ENCODE results near the gene KIF9.
A peak's percentile ranks its signal among the peaks of the same experiment; 100 is the strongest.
"Not testable (repeated sequence)": the region's sequence is repeated elsewhere in the genome, so short reads cannot be mapped to it uniquely, and the experiment has no call there.

KIF9 gene

GRCh38 chr3:47295976-47296375 lies 13.4 kb upstream of the KIF9 start:
- DNase-seq (ENCODE audit: insufficient read length, low spot score) = no peak
- peak; percentile 33 for FAIRE-seq

- DNase-seq (ENCODE audit: insufficient read length, low spot score) = no peak
- FAIRE-seq = no peak
These were observed 12.7 kb upstream of the KIF9 start for GRCh38 chr3:47295322-47295721.

DNA sequence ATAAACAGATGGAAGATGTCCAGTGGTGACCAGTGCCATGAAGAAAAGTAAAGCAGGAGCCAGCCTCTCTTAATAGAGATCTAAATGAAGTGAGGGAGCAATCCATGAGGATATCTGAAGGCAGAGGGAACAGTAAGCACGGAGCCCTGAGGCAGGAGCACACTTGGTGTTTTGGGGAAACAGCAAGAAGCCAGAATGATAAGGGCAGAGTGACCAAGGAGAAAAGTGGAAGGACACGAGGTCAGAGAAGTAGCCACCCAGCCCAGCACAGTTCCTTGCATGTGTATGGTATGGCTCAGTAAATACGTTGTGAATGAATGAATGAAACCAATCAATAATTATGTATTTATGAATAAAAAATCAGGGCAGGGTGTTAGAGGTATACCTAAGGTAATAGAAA lies 11.8 kb upstream of the KIF9 start:
- DNase-seq (ENCODE audit: insufficient read length, low spot score) = no peak
- FAIRE-seq = no peak

GRCh38 chr3:47293822-47294221 lies 11.2 kb upstream of the KIF9 start:
- FAIRE-seq = peak; percentile 75
- no peak for DNase-seq (ENCODE audit: insufficient read length, low spot score)

DNA sequence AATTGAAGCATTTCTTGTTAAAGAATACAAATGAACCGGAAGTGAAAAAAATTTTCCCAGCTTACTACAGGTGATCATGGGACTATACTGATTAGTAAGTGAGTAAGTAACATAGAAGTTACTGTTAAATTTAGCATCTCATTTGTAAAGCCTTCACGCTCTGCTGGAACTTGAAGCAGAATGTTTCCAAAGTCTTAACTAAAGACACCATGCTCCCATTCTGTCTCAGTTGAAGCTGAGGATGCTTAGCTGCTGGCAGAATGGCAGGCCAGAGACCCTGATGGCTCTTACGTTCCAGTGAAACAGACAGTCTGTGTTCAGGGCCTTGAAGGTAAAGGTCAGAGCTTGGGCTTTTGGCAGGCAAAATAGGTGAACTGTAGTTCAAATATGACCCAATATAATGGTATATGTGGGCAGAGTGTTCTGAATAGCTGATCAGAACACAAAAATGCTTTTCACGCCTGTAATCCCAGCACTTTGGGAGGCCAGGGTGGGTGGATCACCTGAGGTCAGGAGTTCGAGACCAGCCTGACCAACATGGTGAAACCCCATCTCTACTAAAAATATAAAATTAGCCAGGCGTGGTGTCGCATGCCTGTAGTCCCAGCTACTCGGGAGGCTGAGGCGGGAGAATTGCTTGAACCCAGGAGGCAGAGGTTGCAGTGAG lies 9.3 kb upstream of the KIF9 start:
- not testable (repeated sequence) for DNase-seq (ENCODE audit: insufficient read length, low spot score)
- peak; percentile 64 for FAIRE-seq

DNA sequence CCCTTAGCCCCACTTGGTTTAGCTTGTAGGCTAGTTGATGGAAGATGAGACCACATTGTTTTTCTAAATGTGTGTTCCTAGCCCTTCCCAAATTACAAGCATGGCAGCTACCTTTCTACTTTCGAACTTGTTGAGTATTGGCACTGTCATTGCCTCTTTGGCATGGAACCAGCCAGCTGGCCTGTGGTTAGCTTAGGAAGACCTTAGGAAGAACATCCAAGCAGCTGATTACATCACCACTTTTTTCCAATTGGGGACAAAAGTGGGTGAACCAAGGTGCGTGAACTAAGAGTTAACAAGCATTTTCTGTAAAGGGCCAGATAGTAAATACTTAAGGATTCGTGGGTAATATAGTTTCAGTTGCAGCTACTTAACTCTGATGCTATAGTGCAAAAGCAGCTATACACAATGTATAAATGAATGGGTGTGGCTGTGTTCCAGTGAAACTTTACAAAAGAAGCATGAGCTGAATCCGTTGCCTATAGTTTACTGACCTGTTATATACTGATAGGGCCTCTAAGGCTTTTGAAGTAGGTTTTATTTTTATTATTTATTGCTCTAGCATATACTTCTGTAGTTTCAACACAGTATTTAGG lies 8.7 kb upstream of the KIF9 start:
- no peak for DNase-seq (ENCODE audit: insufficient read length, low spot score)
- peak; percentile 70 for FAIRE-seq

DNA sequence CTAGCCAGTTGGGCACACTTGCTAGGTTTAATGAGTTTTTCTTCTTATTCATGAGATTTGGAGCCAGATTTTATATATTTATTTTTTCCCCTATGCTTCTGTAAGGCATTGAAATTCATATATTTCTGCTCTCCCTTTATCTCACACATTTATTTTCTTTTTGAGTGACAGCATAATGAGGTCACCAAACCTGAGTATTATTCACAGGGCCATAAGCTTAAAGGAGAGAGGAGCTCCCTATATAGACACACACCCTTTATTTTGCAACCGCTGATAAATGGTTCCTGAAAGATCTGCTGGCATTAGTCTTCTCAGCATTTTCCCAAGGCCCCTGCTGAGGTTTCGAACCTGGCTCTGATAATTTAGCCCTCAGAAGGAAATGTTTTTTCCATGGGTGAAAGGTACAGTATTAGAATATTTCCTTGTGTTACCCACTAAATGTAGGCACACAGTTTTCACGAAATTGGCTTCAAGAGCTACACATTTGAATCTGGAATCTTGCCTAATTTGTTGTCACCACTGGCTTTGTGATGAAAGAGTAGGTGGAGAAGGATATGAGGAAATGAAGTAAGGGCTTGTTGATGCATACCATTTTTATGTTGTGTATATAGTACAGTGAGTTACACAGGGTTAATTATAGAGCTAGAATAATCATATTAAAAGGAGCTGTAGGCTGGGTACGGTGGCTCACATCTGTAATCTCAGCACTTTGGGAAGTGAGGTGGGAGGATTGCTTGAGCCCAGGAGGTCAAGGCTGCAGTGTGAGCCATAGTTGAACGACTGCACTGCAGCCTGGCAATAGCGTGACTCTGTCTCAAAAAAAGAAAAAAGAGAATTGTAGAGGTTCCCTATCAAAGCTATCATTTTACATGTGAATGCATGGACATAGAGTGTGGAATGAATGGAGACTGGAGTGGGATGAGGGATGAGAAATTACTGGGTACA lies 6.6 kb upstream of the KIF9 start:
- DNase-seq (ENCODE audit: insufficient read length, low spot score) = no peak
- FAIRE-seq = no peak

GRCh38 chr3:47283591-47284364 lies 1.2 kb upstream of the KIF9 start:
- peak; percentile 89 for FAIRE-seq
- no peak for DNase-seq (ENCODE audit: insufficient read length, low spot score)

DNA sequence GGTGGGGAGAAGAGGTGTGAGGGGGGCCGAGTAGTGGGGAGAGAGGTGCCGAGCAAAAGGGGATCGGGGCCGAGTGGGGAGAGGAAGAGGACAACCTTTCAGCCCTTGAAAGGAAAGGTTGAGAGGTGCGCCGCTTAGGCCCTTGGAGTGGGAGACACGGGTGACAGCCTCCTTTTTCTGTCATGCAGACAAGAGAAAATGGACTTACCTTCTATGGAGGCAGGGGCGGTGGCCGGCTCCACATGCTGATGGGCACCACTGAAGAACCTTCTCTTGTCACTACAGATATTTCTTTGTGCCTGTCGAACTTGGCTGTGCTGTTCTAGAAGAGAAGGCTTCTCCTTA lies 566 bp upstream of the KIF9 start:
- FAIRE-seq (no peak), DNase-seq (ENCODE audit: insufficient read length, low spot score) (no peak)

DNA sequence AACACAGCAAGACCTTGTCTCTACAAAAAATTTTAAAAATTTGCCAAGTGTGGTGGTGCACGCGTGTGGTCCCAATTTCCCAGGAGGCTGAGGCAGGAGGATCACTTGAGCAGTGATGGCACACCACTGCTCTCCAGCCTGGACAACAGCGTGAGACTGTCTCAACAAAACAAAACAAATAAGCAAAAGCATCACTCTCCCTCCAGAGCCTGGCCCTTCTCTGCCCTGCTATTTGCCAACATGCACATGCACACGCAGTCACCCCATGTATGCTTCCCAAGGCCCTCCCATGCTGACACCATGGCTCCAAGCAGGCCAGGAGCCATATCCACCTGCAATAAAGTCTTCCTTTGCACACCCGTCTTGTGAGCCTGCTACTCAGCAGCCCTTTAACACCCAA lies 2.1 kb downstream of the KIF9 start:
- no peak for FAIRE-seq
- DNase-seq (ENCODE audit: insufficient read length, low spot score) = no peak

DNA sequence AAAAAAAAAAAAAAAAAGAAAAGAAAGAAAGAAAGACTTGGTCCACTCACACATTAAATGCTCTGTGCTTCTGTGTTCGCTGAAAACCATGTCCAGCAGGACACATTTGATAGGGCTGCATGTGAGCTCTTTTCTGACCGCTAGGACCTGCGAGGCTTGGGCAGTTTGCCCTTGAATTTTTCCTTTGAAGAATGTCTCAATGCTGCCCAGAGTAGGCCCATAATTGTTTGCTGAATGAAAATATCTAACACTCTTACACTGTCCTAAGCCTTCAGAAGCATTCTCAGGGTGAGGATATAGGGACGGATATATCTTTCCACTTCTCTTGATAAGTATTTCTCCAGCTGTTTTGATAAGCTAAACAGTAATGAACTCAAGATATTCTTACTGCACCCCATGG lies 6.0 kb downstream of the KIF9 start:
- FAIRE-seq (no peak), DNase-seq (ENCODE audit: insufficient read length, low spot score) (no peak)

DNA sequence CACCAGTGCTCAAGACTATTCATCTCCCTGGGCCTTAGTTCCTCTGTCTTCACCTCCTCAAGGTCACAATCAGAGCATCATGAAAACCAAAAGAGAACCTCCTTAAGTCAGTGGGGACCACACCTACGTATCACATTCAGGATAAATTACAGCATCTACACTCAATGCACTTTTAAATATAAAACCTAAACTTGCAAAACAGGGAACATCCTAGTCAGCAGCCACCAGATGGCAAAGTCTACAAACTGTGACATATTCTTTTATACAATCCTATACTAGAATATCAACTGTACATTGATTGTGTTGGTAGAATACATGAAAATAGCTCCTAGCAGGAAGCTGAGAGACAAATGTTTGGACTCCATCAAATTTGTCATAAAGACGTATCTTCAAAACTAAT lies 7.9 kb downstream of the KIF9 start:
- FAIRE-seq (no peak), DNase-seq (ENCODE audit: insufficient read length, low spot score) (no peak)

DNA sequence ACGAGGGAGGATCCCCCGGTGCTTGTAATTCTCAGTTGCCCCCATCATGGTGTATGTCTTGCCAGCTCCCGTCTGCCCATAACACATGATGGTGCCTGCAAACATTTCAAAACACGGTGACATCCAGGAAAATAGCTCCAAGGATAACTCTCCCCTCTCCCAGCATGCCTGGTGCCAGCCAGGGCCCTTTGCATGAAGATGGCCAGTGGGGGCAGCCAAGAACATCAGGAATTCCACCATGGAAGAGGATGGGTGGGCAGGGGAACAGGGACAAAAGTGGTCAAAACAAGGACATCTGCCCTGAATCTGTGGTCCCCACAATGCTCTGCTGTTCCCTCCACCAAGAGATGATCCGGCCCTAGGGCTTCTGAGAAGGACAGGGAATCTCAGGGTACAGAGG lies 9.0 kb downstream of the KIF9 start:
- FAIRE-seq = no peak
- DNase-seq (ENCODE audit: insufficient read length, low spot score) = no peak

- FAIRE-seq (no peak), DNase-seq (ENCODE audit: insufficient read length, low spot score) (no peak)
These were observed 12.1 kb downstream of the KIF9 start for GRCh38 chr3:47270526-47270925.

GRCh38 chr3:47267490-47267824 lies 15.1 kb downstream of the KIF9 start:
- DNase-seq (ENCODE audit: insufficient read length, low spot score) = no peak
- FAIRE-seq = no peak

DNA sequence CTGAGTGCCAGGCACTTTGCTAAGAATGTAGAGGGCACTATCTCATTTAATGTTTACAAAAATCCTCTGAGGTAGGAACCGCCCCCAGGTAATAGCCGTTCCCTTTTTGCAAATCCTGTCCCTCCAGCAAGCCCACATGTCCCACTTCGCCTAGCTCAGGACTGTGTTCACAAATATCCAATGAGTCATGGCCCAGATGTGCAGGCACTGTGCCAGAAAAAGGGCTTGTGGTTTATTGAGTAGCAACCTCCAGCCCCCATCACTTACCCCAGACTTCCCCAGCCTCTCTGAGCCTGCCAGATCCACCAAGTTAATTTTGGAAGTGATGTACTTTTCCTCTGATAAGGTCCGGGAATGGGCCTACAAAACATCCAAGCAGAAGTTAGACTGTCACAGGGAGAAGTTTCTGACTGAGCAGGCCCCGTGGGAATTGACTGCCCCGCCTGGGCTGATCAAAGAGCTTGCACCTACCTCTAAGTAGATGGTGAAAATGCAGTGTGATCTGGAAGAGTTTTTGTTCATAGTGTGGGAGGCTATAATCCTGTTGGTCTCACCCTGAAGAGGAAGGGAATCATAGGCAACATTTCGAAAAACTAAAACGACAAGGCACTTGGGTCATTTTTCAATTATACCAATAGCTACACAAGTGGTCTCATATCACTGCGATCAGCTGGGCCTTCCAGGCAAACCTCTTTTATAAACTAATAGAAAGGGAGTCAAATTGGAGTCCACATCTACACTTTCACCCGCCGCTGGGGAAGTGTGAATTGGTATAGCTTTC lies 15.7 kb downstream of the KIF9 start:
- FAIRE-seq (peak; percentile 42), DNase-seq (ENCODE audit: insufficient read length, low spot score) (no peak)

DNA sequence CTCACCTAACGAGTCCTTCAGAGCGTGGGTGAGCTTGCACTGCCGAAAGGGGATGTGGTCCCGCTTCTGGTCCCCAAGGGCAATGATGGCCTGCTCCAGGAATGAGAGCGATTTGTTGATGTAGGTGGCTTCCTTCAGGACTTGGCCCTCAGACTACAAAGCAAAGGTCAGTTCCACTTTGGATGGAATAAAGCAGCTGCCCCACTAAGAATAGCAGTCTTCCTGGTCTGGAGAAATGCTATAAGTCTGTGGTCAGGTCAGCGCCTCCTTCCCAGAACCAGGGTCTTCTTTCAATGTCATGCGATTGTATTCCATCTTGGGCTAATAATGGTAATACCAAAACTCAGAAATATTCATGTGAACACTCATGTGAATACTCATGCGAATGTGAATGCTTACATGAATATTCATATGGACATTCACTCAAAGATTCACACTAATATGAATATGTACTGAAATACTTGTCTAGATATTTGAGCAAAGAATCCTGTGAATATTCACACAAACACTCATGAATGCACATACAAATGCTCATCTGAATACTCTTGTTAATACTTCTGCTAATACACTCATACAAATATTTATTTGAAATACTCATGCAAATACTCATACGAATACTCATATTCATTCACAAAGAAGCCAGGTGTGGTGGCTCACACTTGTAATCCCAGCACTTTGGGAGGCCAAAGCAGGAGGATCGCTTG lies 16.7 kb downstream of the KIF9 start:
- DNase-seq (ENCODE audit: insufficient read length, low spot score) (no peak), FAIRE-seq (no peak)

DNA sequence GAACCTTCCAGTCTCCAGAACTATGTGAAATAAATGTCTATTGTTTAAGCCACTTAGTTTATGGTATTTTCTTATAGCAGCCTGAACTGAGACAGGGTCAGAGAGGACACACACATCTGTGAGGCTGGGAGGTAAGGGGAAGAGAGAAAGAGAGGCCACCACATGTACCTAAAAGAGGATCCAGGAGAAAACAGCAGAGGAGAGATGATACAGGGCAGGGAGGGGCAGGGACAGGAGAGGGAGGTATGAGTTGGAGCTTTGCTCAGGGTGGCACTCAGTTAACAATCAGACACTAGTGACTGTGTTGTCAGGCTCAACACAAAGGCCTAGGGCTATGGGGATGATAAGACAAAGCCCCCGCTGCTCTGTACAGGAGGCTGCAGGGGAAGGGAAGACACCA lies 17.6 kb downstream of the KIF9 start:
- FAIRE-seq = no peak
- no peak for DNase-seq (ENCODE audit: insufficient read length, low spot score)

- DNase-seq (ENCODE audit: insufficient read length, low spot score) = no peak
- no peak for FAIRE-seq
These were observed 21.3 kb downstream of the KIF9 start for GRCh38 chr3:47261301-47261700.

DNA sequence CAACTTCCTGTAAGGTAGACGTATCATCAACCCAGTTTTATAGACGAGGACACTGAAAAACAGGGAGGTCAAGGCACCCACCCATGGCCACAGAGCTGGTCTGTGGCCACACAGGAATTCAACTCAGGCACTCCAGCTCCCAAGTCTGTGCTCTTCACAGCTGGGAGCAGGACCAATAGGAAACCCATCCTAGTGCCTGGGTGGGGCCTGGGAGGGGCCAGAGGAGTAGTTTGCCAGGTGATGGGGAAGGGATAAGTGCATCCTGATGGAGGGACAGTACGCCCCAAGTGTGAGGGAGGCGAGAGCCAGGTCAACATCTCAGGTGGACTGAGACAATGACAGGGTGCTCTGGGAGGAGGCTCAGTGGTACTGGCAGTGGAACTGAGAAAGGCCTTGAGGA lies 22.0 kb downstream of the KIF9 start:
- FAIRE-seq (no peak), DNase-seq (ENCODE audit: insufficient read length, low spot score) (no peak)

Data from GM19239 (cell line).